HG03432 (cell line): ENCODE data around the gene DISP2.
A peak's percentile ranks its signal among the peaks of the same experiment; 100 is the strongest.

Experiments
- ATAC-seq: cut with Tn5 transposase; IDR thresholded peaks from one replicate; pipeline ENCODE4 v1.9.1; 2021; ENCODE audit warnings: mild to moderate bottlenecking, moderate library complexity; ENCODE audit not compliant: unreplicated experiment

The DISP2 gene

DNA sequence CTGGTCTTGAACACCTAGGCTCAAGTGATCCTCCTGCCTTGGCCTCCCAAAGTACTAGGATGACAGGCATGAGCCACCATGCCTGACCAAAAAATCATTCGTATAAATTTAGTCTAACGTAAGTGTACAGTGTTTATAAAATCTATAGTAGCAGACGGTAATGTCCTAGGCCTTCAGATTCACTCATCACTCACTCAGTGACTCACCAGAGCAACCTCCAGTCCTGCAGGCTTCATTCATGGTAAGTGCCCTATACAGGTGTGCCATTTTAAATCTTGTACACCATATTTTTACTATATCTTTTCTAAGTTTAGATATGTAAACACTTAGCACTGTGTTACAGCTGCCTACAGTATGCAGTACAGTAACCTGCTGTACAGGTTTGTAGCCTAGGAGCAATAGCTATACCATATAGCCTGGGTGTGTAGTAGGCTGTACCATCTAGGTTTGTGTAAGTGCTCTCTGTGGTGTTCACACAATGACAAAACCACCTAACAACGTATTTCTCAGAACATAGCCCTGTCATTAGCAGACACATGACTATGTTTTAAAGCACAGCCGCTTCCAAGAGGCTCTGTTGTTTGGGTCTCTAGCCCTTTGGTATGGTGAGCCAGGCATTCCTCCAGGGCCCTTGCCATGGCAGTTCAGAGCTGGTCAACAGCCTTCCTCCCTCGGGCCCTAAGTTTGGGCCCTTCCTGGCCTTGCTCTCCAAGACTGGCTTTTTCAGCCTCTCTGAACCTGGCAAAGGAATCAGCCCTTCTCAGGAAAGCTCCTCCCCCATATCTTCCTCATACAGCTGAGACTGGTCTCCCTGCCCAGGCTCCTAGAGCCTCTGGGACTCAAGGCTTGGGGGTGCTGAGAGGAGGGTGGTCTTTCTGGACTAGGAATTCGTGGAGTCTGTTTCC is 15.4 kb upstream of the DISP2 start:
- no peak for ATAC-seq

DNA sequence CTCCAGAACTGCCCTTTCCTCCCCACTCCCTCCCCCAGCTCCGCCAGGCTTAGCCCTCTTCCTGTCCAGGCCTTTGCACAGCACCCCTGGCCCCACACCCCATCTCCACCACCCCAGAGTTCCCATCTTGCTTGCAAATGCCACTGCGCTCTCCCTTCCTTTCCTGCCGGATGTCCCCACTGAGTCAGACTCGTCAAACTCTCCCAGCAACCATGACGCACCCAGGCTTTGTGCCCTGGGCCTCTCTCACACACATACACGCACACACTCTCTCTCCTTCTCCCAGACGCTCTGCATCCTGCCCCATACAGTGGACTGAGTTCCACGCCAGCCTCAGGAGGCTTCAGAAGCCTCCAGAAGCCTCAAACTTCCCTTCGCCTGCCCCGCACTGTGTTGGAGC is 14.5 kb upstream of the DISP2 start:
- ATAC-seq, result no peak

DNA sequence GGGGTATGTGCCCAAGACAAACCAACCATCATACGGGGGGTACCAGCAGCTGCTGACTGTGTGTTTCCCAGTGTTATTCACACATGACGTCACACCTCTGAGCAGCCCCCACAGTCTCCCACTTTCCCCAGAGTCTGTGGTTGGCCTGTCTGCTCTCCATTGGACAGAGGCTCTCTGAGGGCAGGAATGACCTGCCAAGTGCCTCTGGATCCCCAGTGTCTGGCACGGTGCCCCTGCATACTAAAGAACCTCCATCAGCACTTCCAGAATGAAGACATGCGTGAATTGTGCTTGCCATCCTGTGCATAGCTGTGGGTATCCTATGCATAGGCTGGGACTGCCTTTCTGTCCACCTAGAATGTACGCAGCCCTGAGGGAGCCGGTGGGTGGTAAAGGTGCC is 13.8 kb upstream of the DISP2 start:
- ATAC-seq, result no peak

DNA sequence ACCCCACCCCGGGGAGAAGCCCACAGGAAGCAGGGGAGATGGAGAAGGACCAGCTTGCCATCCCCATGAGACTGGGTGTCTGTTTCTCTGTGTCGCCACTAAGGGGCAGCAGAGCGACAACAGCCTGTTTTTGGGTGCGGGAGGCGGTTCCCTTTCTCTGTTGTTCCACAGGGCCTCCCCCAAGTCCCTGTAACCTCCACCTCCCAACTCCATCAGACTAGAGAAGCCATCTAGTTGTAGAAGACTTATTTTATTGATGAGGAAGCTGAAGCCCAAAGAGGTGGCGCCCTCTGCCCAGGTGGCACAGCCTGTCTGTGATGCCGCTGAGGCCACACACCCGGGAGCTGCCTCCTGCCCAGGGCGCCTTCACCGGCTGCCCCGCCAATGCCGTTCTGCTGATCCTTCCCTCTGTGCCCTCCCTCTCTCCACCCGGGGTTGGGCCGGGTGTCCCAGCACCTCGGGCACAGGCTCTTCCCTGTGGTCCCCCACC is 13.3 kb upstream of the DISP2 start:
- ATAC-seq, result peak; percentile 49

DNA sequence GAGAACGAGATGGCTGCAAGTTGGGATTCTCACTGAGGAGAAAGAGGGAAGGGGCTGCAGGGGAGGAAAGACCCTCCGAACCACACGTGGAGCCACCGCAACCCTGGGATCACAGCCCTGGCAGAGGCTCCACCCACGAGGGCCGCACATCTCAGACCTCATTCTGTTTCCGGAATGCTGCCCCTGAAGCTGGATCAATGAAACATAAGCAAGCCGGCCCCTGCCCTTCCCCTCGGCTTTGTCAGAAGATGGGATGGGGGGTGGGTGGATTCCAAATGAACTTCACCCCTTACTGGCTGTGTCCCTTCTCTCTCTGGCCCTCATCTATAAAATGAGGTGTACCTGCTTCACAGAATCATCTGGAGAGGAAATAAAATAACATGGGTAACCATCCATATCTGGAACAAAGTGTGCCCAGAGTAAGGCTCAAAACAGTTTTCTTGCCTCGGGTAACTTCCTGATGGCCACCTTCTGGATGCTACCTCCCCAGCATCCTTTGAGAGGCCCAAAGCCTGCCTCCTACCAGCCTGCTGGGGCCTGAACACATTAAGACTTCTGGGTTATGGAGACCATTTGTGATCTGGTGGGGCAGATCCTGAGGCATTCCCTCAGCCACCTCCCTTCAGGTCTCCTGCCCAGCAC is 12.7 kb upstream of the DISP2 start:
- ATAC-seq, result no peak

DNA sequence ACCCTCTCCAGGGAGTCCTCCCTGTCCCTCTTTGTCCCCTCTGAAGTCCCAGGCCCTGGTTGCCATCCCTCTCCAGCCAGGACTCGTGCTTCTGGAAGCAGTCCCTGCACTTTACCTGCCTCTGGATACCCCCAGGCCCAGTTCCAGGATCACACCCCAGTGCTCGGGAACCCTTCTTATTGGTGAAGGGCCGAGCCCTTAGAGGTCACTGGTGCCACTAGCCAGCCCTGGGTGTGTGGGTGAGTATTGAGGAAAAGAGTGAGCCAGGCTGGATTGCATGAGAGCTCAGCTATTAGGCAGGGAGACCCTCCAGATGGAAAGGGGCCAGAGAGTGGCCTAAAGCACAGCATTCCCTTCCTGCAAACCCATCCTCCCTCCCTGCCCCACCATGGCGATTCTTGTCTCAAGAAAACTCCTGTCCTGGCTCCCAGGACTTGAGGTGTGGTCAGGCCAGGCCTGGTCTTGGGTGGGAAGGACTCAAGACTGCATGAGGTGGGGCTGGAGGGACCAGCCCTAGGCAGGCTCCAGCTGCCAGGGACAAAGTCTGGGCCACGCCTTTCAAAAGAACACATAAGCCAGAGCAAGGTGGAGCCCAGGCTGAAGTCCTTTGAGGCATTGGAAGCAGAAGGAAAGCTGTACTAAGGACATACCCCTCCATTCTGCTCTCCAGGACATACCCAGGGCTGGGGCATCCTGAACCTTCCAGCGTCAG is 12.0 kb upstream of the DISP2 start:
- no peak for ATAC-seq

DNA sequence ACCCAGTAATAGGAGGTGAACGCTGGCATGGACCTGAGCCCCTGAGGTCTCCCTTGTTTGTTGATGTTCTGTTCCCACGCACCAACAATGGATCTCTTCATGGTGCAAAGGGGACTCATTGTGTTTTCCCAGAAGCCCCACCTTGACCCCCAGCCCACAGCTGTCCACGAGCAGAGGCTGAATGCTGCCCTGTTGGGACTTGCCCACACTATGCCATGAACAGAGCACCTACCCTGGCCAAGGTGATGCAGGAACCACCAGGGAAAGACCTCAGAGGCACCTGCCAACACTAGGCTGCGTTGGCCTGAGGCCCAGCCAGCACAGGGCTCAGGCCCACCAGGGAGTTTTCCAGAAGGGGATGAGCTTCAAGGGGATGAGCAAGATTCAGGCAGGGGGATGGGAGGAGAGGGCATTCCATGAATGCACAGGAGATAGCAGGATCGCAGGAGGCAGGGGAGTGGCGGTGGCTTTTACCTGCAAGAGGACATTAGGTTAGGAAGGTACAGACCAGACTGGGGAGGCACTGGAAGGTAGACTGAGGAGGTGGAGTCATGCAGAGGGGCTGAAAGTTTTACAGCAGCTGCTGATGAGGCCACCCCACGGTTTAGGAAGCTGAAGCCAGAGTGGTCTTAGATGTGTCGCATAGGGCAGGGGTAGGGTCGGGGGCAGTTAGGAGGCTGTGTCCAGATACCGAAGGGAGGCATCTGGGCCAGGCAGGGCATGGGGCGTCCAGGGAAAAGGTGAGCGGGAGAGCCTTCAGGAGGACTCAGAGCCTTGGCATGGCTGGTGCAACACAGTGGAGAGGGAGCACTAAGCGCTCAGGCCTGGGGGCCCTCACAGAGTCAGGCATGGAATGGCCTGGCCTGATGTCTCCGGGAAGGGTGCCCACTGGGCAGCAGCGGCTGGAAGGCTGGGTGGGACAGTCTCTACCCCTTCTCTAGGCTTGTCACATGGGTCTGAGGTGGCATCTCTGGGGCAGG is 11.2 kb upstream of the DISP2 start:
- no peak for ATAC-seq

DNA sequence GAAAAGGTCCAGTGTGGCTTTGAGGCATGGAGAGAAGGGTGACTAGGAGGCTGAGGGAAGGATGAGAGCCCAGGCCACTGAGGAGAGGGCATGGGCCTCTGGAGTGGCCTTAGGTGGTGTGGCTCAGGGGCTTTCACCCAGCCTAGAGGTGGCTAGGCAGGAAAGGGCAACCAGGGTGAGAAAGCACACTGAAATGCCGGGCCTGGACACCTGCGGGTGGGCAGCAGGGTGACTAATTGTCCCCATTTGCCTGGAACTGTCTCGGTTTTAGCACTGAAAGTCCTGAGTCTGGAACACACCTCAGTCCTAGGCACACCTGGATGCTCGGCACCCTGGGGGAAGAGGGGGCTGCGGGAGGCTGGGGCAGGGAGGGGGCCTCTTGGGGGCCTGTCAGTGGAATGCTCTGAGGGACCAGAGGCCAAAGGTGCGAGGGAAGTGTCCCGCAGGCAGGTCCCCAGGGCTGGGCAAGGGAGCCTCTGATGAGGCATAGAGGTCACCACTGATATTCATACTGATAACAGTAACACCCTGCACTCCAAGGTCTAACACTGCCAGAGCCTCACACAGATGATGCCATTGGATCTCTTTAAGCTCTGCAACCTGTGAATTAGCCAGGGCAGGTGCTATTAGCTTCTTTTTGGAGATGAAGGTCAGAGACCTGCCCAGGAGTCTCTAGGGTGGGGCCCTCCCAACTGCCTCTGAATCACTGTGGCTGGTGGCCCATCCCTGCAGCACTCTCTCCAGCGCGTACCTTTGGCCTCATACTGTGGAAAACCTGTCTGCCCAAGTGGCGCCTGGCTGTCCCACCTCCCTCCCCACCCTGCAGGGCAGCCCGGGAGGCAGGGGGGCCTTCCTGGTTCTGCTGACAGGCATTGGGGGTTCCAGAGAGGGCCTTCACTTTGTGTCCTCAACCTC is 10.2 kb upstream of the DISP2 start:
- no peak for ATAC-seq

DNA sequence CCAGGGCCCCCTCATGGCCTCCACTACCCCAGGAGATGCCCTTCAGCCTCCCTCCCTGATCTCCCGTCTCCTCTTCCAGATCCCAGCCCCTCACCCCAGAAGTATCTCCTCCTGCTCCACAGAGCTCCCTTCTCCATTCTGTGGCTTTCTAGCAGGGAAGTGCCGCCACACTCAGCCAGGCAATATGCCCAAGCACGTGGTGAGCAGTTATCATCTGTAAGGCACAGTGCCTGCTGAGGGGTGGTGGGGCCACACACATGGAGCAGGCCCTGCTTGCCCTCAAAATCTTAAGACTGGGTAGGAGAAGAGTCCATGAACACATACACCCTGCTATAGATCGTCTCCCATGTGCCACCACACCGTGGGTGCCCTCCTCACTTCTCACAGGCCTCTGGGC is 9.5 kb upstream of the DISP2 start:
- no peak for ATAC-seq

DNA sequence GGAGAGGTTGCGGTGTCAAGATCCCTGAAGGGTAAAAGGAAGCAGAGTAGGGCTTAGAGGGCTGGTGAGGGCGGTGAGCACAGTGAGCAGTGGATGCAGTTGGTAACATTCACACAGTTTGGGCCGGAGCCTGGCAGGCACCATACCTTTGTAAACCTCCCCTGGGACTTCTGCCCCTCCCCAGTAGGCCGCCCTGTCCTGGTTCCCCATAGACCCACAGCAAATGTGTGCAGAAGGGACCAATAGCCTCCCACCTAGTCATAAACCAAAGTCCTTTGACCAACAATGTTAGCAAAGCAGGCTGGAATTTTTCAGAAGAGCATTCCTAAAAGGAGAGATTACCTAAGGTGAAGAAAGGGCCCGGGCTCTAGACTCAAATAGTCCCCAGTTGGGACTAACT is 8.9 kb upstream of the DISP2 start:
- no peak for ATAC-seq

DNA sequence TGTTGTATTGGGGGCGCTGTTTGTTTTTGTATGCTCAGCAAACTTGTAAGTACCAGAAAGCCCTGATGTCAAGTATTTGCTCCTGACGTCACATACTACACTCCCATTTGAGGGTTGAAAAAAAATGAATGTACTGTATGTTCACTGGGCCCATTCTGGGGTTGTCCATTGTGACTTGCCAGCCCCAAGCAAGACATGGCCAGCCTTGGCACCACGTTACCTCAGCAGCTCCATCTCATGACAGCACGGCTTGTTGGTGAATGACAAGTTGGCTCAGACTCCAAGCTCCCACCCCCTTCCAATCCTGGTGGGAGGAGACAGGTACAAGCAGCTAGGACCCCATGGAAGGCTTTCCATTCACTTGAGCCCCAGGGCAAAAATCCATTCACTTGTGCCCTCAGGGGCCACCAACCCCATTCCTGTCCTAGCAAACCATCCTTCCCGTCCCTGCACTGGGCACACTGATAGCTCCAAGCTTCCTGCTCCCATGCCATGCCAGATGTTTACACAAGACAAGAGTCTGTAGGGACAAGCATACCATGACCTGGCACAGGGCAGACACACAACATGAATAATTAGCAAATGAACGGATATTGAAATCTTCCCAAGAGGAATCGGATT is 5.6 kb upstream of the DISP2 start:
- no peak for ATAC-seq

DNA sequence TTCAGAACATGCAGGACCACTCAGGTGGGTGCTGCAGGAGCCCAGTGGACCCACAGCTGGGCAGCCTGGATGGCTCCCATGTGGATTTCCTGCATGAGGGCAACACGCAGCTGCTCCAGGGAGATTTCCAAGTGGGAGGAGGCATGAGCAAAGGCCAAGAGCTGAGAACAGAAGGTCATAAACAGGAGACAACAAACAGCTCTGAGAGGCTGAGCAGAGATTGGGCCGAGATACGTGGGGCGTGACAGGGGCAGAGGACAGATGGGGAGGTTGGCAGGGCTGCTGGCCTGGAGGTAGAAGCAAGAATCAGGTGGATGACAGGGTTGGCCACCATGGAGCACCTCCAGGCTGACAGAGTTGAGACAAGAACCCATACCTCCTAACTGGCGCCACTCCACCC is 4.3 kb upstream of the DISP2 start:
- ATAC-seq, result no peak

DNA sequence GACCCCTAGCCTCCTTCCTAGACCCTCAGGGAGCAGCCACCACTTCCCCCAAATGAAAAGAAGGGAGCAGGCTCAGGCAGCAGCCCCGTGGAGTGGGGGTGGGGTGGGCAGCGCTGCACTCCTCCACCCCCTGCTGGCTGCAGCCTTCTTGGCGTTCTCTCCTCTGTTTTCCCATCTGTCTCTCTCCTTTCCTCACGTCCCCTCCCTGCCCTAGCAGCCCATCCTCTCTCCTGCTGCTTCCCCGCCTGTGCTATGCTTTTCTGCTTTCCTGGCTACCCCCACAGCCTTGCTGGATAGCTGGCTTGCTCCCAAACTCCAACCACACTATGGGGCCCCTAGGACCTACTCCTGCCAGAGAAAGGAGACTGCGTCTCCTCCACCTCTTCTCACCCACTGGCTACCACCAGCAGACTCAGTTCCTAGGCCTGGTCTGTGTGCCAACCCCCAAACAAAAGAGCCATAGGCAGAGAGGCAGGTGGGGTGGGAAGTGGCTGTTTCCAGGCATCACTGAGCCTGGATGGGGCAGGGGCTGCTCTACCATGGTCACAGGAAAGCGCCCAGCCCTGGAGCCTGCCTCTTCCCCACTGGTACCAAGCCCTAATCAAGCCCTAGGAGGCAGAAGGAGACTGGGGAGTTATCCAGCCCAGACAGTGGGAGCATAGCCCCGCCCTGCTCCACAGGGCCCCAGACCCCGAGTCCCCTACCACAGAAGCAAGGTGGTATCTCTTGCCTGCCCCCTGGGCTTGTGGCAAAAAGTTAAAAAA is 3.4 kb upstream of the DISP2 start:
- no peak for ATAC-seq

DNA sequence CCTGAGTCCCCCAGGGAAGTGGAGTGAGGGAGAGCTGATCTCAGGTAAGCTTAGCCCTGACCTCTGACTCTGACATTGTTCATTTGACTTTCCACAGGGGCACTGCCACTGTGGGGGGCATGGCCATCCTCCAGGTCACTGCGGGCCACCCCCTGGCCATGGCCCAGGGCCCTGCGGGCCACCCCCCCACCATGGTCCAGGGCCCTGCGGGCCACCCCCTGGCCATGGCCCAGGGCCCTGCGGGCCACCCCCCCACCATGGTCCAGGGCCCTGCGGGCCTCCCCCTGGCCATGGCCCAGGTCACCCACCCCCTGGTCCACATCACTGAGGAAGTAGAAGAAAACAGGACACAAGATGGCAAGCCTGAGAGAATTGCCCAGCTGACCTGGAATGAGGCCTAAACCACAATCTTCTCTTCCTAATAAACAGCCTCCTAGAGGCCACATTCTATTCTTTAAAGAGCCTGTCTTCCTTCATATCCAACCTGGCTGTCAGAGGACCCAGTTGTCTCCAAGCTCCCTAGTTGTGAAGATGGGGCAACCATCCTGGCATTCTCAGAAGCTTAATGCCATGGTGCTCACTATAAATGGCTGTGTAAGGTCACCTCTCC is 1.9 kb upstream of the DISP2 start:
- ATAC-seq, result no peak

DNA sequence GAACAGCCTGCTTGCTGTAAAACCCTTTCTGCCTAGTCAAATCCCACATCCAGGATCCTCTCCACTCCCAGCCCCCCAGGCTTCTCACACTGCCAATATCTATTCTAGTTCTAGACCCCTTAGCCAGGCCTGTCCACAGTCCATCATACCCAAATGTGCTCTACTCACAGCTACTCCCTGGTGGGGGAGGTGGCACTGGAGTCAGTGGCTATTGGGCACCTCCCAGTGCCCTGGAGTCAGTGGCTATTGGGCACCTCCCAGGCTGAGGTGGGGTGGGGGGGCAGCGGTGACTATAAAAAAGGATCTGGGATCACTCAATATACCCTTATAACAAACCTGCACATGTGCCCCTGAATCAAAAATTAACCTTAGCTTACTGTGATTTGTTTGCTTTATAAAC is 773 bp upstream of the DISP2 start:
- ATAC-seq, result no peak

DNA sequence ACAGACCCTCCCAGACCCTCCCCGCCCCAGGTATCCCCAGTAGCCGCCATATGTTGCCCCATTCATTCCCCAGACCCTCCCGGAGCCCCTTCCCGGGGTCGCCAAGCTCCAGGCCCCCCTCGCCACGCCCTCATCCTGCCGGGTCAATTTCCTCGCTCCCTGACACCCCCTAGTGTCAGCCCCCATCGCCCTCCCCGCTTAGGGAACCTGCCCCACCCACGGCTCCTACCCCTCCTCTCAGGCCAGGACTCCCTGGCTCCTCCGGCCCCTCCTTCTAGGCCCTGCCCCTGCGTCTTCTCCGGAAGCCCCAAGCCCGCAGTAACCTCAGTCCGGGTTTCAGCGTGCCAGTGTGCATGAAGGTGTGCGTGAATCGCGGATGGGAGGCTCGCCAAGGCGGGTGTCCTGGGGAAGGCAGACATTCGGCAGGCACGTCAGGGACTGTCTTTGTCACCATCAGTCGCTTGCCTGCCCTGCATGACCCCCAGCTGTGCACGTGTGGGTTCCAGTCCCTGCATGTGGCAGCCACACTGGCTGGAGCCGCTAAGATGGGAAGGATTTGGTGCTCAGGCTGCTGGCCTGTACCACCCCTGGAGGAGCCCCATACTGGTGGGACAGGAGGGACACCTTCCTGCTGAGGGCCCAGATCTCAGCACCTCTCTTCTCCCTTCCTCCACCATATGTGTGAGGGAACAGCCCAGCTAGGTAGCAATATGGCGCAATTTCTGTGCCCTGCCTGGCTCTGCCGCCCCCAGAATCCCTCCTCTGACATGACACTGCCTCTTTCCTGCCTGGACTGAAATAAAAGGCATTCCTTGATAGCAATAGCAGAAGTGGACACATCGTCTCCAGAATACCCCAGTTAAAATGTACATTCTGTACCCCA is 693 bp downstream of the DISP2 start:
- ATAC-seq, result peak; percentile 34

DNA sequence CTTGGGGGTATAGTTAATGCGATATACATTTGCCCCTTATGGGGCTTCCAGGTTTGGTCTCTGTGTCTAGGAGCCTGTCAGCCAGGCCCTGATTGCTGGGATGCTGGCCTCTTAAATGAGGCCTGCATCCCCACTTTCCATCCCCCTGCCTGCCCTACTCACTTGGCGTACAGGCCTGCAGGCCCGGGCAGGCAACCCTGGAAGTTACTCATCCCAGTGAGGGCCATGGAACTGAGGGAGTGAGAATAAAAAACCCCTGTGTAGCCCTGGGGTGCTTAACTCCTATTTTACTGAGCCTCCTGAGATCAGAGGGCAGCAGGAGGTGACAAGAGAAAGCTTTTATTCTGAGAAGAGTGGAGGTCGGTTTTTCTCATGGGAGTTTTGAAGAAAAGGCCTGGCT is 2.0 kb downstream of the DISP2 start:
- no peak for ATAC-seq
